Ascending aorta (tissue), 2 donors: Measurements from ENCODE around the gene ANO6. TPM values are rescaled to one million over a fixed set of nuclear protein-coding genes. Genes with fewer than 3 reads are reported as not detected.
A peak's percentile ranks its signal among the peaks of the same experiment; 100 is the strongest.

Source experiments
- DNase-seq, 2 donors: peaks; one replicate each; pipeline ENCODE4 v3.0.0-alpha.2; 2019; ENCODE audit warnings: low spot score in 2 of 2
- H3K27ac ChIP-seq, 2 donors: fragments of 200-600 bp; sonication (generic); one replicate each; pipeline ENCODE4 v1.5.1; 2016 to 2017; ENCODE audit warnings: mild to moderate bottlenecking in 1 of 2
- H3K27me3 ChIP-seq: fragments of 200-600 bp; sonication (generic); one replicate; pipeline ENCODE4 v1.5.1; 2017
- H3K36me3 ChIP-seq, 2 donors: fragments of 200-600 bp; sonication (generic); one replicate each; pipeline ENCODE4 v1.5.1; 2016
- H3K4me1 ChIP-seq, 2 donors: fragments of 200-600 bp; sonication (generic); one replicate each; pipeline ENCODE4 v1.5.1; 2016 to 2017; ENCODE audit warnings: mild to moderate bottlenecking in 1 of 2
- H3K4me3 ChIP-seq, 2 donors: fragments of 200-600 bp; sonication (generic); one replicate each; pipeline ENCODE4 v1.5.1; 2016 to 2017; ENCODE audit warnings: mild to moderate bottlenecking in 1 of 2
- H3K9me3 ChIP-seq, 2 donors: fragments of 200-600 bp; sonication (generic); one replicate each; pipeline ENCODE4 v1.5.1; 2016
- CTCF ChIP-seq, 3 experiments: fragments of 200-600 bp in 2 of 3; fragments of 450-650 bp in 1 of 3; sonication (generic) in 2 of 3; IDR thresholded peaks; one replicate each; pipeline ENCODE4 v1.5.1; 2016 to 2019; ENCODE audit warnings: antibody characterized with exemption in 3 of 3, mild to moderate bottlenecking in 1 of 3, moderate library complexity in 1 of 3
- intact Hi-C: fragments of 100-400 bp; cut with DNase I; formaldehyde crosslinking; loops from one replicate; pipeline ENCODE4 v1.15.1; 2023
- total RNA-seq: library from RNA; depleted of rRNA; stranded (reverse); fragments of >200 nt; gene quantifications from one replicate; pipeline ENCODE4 v1.1.0, GENCODE V29; 2016

ANO6 gene
- total RNA-seq, 1 donor from 2014 or later: 49.6 TPM

GRCh38 chr12:45216983-45217485, 1.1 kb downstream of the ANO6 start:
- peak overlapping the region; percentile 85 to 93 for H3K4me3 ChIP-seq
- no peaks in the 10 kb centered on the region for H3K36me3 ChIP-seq
- peak overlapping the region; percentile 92 to 97 for H3K27ac ChIP-seq
- no peaks in the 10 kb centered on the region for H3K9me3 ChIP-seq
- no peak for TF ChIP-seq CTCF (IDR thresholded peaks at IDR 0.05)
- H3K27me3 ChIP-seq: no peaks in the 10 kb centered on the region
- intact Hi-C loops: loop anchor here (1.0 to 5.0 kb wide), 4 partner anchors 18 to 510 kb away; partner anchors contain the start of gene ARID2
- H3K4me1 ChIP-seq: peaks cover 6 to 15% of the 10 kb centered on the region in 2 donors
- DNase-seq: no peak

- Histone ChIP-seq H3K27me3 (no peaks in the 10 kb centered on the region), H3K36me3 (no peaks in the 10 kb centered on the region), H3K9me3 (no peaks in the 10 kb centered on the region), H3K27ac (peak overlapping the region; percentile 92 to 97), H3K4me3 (peak overlapping the region; percentile 85 to 93), H3K4me1 (peaks cover 6 to 18% of the 10 kb centered on the region in 2 donors)
- no peak for DNase-seq
- intact Hi-C loops: loop anchor here (2.0 to 5.0 kb wide), 3 partner anchors 17 to 509 kb away; partner anchors contain the start of gene ARID2
- TF ChIP-seq CTCF (IDR thresholded peaks at IDR 0.05): no peak
These were observed 2.0 kb downstream of the ANO6 start for GRCh38 chr12:45217846-45218245.

GRCh38 chr12:45219621-45220020, 3.7 kb downstream of the ANO6 start:
- Histone ChIP-seq H3K4me3 (peak overlapping the region; percentile 22 to 93), H3K27ac (peak overlapping the region; percentile 92 to 97), H3K36me3 (no peaks in the 10 kb centered on the region), H3K4me1 (peaks cover 6 to 23% of the 10 kb centered on the region in 2 donors), H3K9me3 (no peaks in the 10 kb centered on the region), H3K27me3 (no peaks in the 10 kb centered on the region)
- intact Hi-C loops: loop anchor here (5.0 kb wide), 1 partner anchor 508 kb away; the partner anchor contains the start of gene ARID2
- no peak for DNase-seq
- TF ChIP-seq CTCF (IDR thresholded peaks at IDR 0.05): no peak

- no peak for DNase-seq
- peak overlapping the region; percentile 92 to 97 for H3K27ac ChIP-seq
- intact Hi-C loops: no loop called here
- TF ChIP-seq CTCF (IDR thresholded peaks at IDR 0.05): no peak
- H3K27me3 ChIP-seq: no peaks in the 10 kb centered on the region
- peaks cover 6 to 27% of the 10 kb centered on the region in 2 donors for H3K4me1 ChIP-seq
- no peaks in the 10 kb centered on the region for H3K36me3 ChIP-seq
- H3K4me3 ChIP-seq: peak overlapping the region; percentile 7 to 93
- H3K9me3 ChIP-seq: no peaks in the 10 kb centered on the region
These were observed 4.6 kb downstream of the ANO6 start for GRCh38 chr12:45220363-45220931.

- no peak for DNase-seq
- TF ChIP-seq CTCF (IDR thresholded peaks at IDR 0.05): no peak
- H3K4me3 ChIP-seq: peak overlapping the region in 1 of 2 donors; percentile 3
- no peaks in the 10 kb centered on the region for H3K36me3 ChIP-seq
- H3K9me3 ChIP-seq: no peaks in the 10 kb centered on the region
- intact Hi-C loops: loop anchor here (1.0 kb wide), 1 partner anchor 23 kb away; no protein-coding TSS in a partner anchor
- H3K27me3 ChIP-seq: no peaks in the 10 kb centered on the region
- peaks cover 6 to 27% of the 10 kb centered on the region in 2 donors for H3K4me1 ChIP-seq
- H3K27ac ChIP-seq: peak overlapping the region; percentile 92 to 97
These were observed 5.1 kb downstream of the ANO6 start for GRCh38 chr12:45220969-45221368.
